ENCODE results near the gene FEZ2.

DNA sequence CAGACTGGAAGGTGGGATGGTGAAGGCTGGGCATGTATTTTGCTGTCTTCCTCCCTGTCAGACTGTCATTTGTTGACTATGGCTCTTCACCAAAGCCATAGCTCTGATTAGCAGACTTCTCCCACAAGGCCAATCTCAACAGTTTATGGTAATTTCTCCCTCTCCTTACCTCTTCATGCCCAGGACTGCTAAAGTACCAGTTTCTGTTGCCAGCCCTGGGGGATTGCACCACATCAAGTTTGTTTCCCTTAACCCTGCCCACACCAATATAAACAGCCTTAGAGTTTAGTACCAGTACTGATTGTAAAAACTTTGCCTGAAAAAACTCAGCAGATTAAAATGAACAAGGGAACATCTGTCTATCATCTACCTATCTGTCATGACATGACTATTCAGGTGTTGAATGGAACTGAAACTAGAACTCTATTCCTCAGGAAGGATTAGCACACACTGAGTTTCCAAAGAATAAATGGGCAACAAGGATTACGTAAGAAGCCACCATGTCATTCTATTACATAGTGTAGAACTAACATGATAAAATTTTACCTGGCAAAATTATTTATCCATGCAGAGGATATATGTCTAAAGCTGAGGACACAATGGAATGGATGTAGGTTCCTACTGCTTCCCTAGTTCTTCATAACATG is 13.7 kb downstream of the FEZ2 start:
- TF ChIP-seq SP1 (IDR thresholded peaks at IDR 0.05; ENCODE audit: low read depth, low read length) (no peak), CTCF (IDR thresholded peaks at IDR 0.05; ENCODE audit: control extremely low read depth in 1 of 3, insufficient read depth in 1 of 3, low read depth in 1 of 3, low read length in 3 of 3) (no peak), EP300 (IDR thresholded peaks at IDR 0.05; ENCODE audit: borderline replicate concordance in 1 of 2, low read depth in 2 of 2, low read length in 2 of 2) (no peak), RAD21 (IDR thresholded peaks at IDR 0.05 in 1 of 2, conservative IDR thresholded peaks at IDR 0.05 in 1 of 2; ENCODE audit: low read depth in 2 of 2, low read length in 2 of 2) (no peak), SIN3A (conservative IDR thresholded peaks at IDR 0.05 in 1 of 2, IDR thresholded peaks at IDR 0.05 in 1 of 2; ENCODE audit: low read depth in 1 of 2, low read length in 2 of 2) (no peak), POLR2AphosphoS5 (IDR thresholded peaks at IDR 0.05; ENCODE audit: low read depth, low read length) (no peak), YY1 (IDR thresholded peaks at IDR 0.05; ENCODE audit: low read depth, low read length) (no peak), PHF8 (conservative IDR thresholded peaks at IDR 0.05; ENCODE audit: low read depth, low read length) (no peak), JUND (IDR thresholded peaks at IDR 0.05; ENCODE audit: low read length) (no peak), CBX5 (IDR thresholded peaks at IDR 0.05; ENCODE audit: low read depth, low read length) (no peak)
